Activated CD4-positive, CD25-positive, alpha-beta regulatory T cell (primary cell): ENCODE results near the gene KCNQ1.

Experiments used
- DNase-seq, 4 experiments: peaks; one replicate each; lab custom pipeline; 2025; lab: John Stamatoyannopoulos, UW

Gene KCNQ1

GRCh38 chr11:2714871-2715270 lies 270.1 kb downstream of the KCNQ1 start:
- DNase-seq = no peak

- no peak for DNase-seq
These were observed 271.0 kb downstream of the KCNQ1 start for GRCh38 chr11:2715716-2716350.

GRCh38 chr11:2716376-2717095 lies 271.7 kb downstream of the KCNQ1 start:
- DNase-seq = no peak

GRCh38 chr11:2717561-2718325 lies 272.9 kb downstream of the KCNQ1 start:
- no peak for DNase-seq

GRCh38 chr11:2718817-2719438 lies 274.1 kb downstream of the KCNQ1 start:
- no peak for DNase-seq

- no peak for DNase-seq
These were observed 275.2 kb downstream of the KCNQ1 start for GRCh38 chr11:2719831-2720590.

GRCh38 chr11:2721210-2721916 lies 276.6 kb downstream of the KCNQ1 start:
- no peak for DNase-seq

- DNase-seq = no peak
These were observed 278.1 kb downstream of the KCNQ1 start for GRCh38 chr11:2722955-2723354.

- DNase-seq = no peak
These were observed 279.3 kb downstream of the KCNQ1 start for GRCh38 chr11:2724104-2724503.

GRCh38 chr11:2724653-2725367 lies 280.0 kb downstream of the KCNQ1 start:
- no peak for DNase-seq

- no peak for DNase-seq
These were observed 280.8 kb downstream of the KCNQ1 start for GRCh38 chr11:2725368-2726300.

- no peak for DNase-seq
These were observed 282.2 kb downstream of the KCNQ1 start for GRCh38 chr11:2726964-2727363.

GRCh38 chr11:2728128-2728662 lies 283.4 kb downstream of the KCNQ1 start:
- DNase-seq = no peak

- no peak for DNase-seq
These were observed 284.0 kb downstream of the KCNQ1 start for GRCh38 chr11:2728663-2729332.

GRCh38 chr11:2729841-2730240 lies 285.0 kb downstream of the KCNQ1 start:
- no peak for DNase-seq

GRCh38 chr11:2730272-2731129 lies 285.7 kb downstream of the KCNQ1 start:
- no peak for DNase-seq
